Liver (tissue), 9 donors: Measurements from ENCODE around the gene INPP5A. TPM values are rescaled to one million over a fixed set of nuclear protein-coding genes. Genes with fewer than 3 reads are reported as not detected.

Experiments used
- DNase-seq: peaks from one replicate; pipeline ENCODE4 v3.0.0-alpha.2; 2017; ENCODE audit warnings: low spot score
- H3K27ac ChIP-seq, 2 donors: one replicate each; pipeline ENCODE4 v1.7.0; 2013; ENCODE audit warnings: inconsistent platforms in 2 of 2, low read length in 2 of 2, control low read depth in 1 of 2, low read depth in 1 of 2, mild to moderate bottlenecking in 1 of 2
- H3K27me3 ChIP-seq, 4 donors: one replicate each; pipeline versions ENCODE4 v1.6.1 to v1.7.0; 2013; ENCODE audit warnings: low read length in 3 of 4, inconsistent platforms in 1 of 4, mild to moderate bottlenecking in 1 of 4, moderate library complexity in 1 of 4; ENCODE audit not compliant: control insufficient read depth in 4 of 4, insufficient read depth in 4 of 4
- H3K36me3 ChIP-seq, 4 donors: one replicate each; pipeline versions ENCODE4 v1.6.1 to v1.7.0; 2013; ENCODE audit warnings: low read length in 3 of 4, mild to moderate bottlenecking in 3 of 4, low read depth in 1 of 4, moderate library complexity in 1 of 4; ENCODE audit not compliant: control insufficient read depth in 4 of 4, insufficient read depth in 3 of 4
- H3K4me1 ChIP-seq, 4 donors: one replicate each; pipeline versions ENCODE4 v1.6.1 to v1.7.0; 2013; ENCODE audit warnings: low read length in 3 of 4, mild to moderate bottlenecking in 3 of 4, moderate library complexity in 1 of 4; ENCODE audit not compliant: control insufficient read depth in 4 of 4, insufficient read depth in 4 of 4
- H3K4me3 ChIP-seq, 3 donors: one replicate each; pipeline versions ENCODE4 v1.6.1 to v1.7.0; 2013; ENCODE audit warnings: low read length in 3 of 3, control low read depth in 1 of 3, low read depth in 1 of 3, mild to moderate bottlenecking in 1 of 3
- H3K9ac ChIP-seq, 2 donors: one replicate each; pipeline ENCODE4 v1.7.0; 2013; ENCODE audit warnings: low read length in 2 of 2, mild to moderate bottlenecking in 2 of 2, moderate library complexity in 2 of 2, control low read depth in 1 of 2, low read depth in 1 of 2
- H3K9me3 ChIP-seq, 4 donors: one replicate each; pipeline versions ENCODE4 v1.6.1 to v1.7.0; 2013; ENCODE audit warnings: low read length in 3 of 4; ENCODE audit not compliant: control insufficient read depth in 4 of 4
- CTCF ChIP-seq: fragments of 150-350 bp; IDR thresholded peaks from 2 replicates; pipeline ENCODE4 v1.5.1; 2017; ENCODE audit warnings: improper control_type of control experiment, low read depth, low read length; ENCODE audit not compliant: missing input control
- FOXA2 ChIP-seq: IDR thresholded peaks from 2 replicates; pipeline ENCODE4 v1.6.1; 2016; ENCODE audit warnings: antibody characterized with exemption
- GABPA ChIP-seq, 2 donors: IDR thresholded peaks in 1 of 2; conservative IDR thresholded peaks in 1 of 2; 2 replicates each; pipeline ENCODE4 v1.6.1; 2016; ENCODE audit warnings: antibody characterized with exemption in 2 of 2, mild to moderate bottlenecking in 1 of 2, moderate library complexity in 1 of 2
- HNF4A ChIP-seq, 2 donors: conservative IDR thresholded peaks; 2 replicates each; pipeline ENCODE4 v1.6.1; 2016; ENCODE audit warnings: antibody characterized with exemption in 2 of 2, mild to moderate bottlenecking in 2 of 2
- HNF4G ChIP-seq: IDR thresholded peaks from 2 replicates; pipeline ENCODE4 v1.6.1; 2016; ENCODE audit warnings: antibody characterized with exemption
- JUND ChIP-seq, 2 donors: IDR thresholded peaks; 2 replicates each; pipeline ENCODE4 v1.6.1; 2016; ENCODE audit warnings: antibody characterized with exemption in 2 of 2
- MAX ChIP-seq: IDR thresholded peaks from 2 replicates; pipeline ENCODE4 v1.6.1; 2016; ENCODE audit warnings: antibody characterized with exemption
- RAD21 ChIP-seq, 2 donors: IDR thresholded peaks; 2 replicates each; pipeline ENCODE4 v1.6.1; 2016; ENCODE audit warnings: antibody characterized with exemption in 2 of 2, mild to moderate bottlenecking in 2 of 2
- REST ChIP-seq: IDR thresholded peaks from 2 replicates; pipeline ENCODE4 v1.6.1; 2016; ENCODE audit warnings: antibody characterized with exemption, mild to moderate bottlenecking
- SP1 ChIP-seq: IDR thresholded peaks from 2 replicates; pipeline ENCODE4 v1.6.1; 2018; ENCODE audit warnings: antibody characterized with exemption, mild to moderate bottlenecking
- YY1 ChIP-seq: IDR thresholded peaks from 2 replicates; pipeline ENCODE4 v1.6.1; 2016; ENCODE audit warnings: antibody characterized with exemption, mild to moderate bottlenecking
- ZBTB33 ChIP-seq: IDR thresholded peaks from 2 replicates; pipeline ENCODE4 v1.6.1; 2016; ENCODE audit warnings: antibody characterized with exemption
- WGBS: extraction: QIAGEN DNeasy Blood & Tissue Kit; methylation state at CpG from one replicate; pipeline ENCODE4 v1.1.7; 2013; 5-methylcytosine and 5-hydroxymethylcytosine counted together
- polyA plus RNA-seq, 2 donors: library from polyadenylated mRNA; stranded (reverse) in 1 of 2; unstranded in 1 of 2; fragments of 200-250 nt in 1 of 2; fragments of >200 nt in 1 of 2; fragmentation: Nextera tagmentation in 1 of 2; extraction: Ambion mirVana in 1 of 2; gene quantifications; one replicate each; pipeline versions ENCODE4 v1.2.1 to v1.2.3, GENCODE V29; 2013 to 2015
- total RNA-seq, 2 donors: library from RNA; depleted of rRNA; stranded (reverse); fragments of >200 nt; gene quantifications; one replicate each; pipeline ENCODE4 v1.2.3, GENCODE V29; 2014
- donor health status: healthy.
- donor health status: healthy.
- donor health status: healthy.
- donor health status: healthy.
- donor health status: healthy.

INPP5A gene
- total and polyA plus RNA-seq, 4 donors, result 4.3 to 26.5 (median 10.9) TPM

- H3K4me1 ChIP-seq, result peaks cover 0 to 7% (median 4%) of the 10 kb centered on the region in 4 donors
- DNase-seq, result no peak
- TF ChIP-seq RAD21 (IDR thresholded peaks at IDR 0.05) (no peak), CTCF (no peak), FOXA2 (no peak), ZBTB33 (no peak), HNF4A (conservative IDR thresholded peaks at IDR 0.05) (no peak), JUND (IDR thresholded peaks at IDR 0.05) (no peak), YY1 (no peak), MAX (no peak), HNF4G (no peak), REST (no peak), SP1 (no peak)
- H3K9ac ChIP-seq, result no peak overlapping the region
- H3K9me3 ChIP-seq, result no peaks in the 10 kb centered on the region
- H3K27ac ChIP-seq, result no peak overlapping the region
- no peaks in the 10 kb centered on the region for H3K27me3 ChIP-seq
- 95% methylated on average over 20 of the region's 20 CpGs for WGBS
- H3K36me3 ChIP-seq, result no peaks in the 10 kb centered on the region
- no peak overlapping the region for H3K4me3 ChIP-seq
These were observed 69.9 kb downstream of the INPP5A start for GRCh38 chr10:132607491-132607890.

- H3K27ac ChIP-seq, result no peak overlapping the region
- no peaks in the 10 kb centered on the region for H3K27me3 ChIP-seq
- TF ChIP-seq HNF4A (conservative IDR thresholded peaks at IDR 0.05) (no peak), GABPA (IDR thresholded peaks at IDR 0.05 in 1 of 2, conservative IDR thresholded peaks at IDR 0.05 in 1 of 2) (no peak), YY1 (no peak), CTCF (no peak)
- H3K36me3 ChIP-seq, result no peaks in the 10 kb centered on the region
- peaks cover 0 to 7% (median 4%) of the 10 kb centered on the region in 4 donors for H3K4me1 ChIP-seq
- H3K9ac ChIP-seq, result no peak overlapping the region
- H3K4me3 ChIP-seq, result no peak overlapping the region
- H3K9me3 ChIP-seq, result no peaks in the 10 kb centered on the region
- 97% methylated on average over 25 of the region's 25 CpGs for WGBS
- DNase-seq, result no peak
These were observed 70.4 kb downstream of the INPP5A start for GRCh38 chr10:132607961-132608495.
